GM06990 (cell line): ENCODE results near the gene SIL1.

ENCODE experiments used
- DNase-seq: peaks from one replicate; pipeline ENCODE4 v3.0.0-alpha.2; 2011; ENCODE audit not compliant: insufficient read length; ENCODE audit errors: extremely low read depth
- H3K27me3 ChIP-seq: replicated peaks from 2 replicates; pipeline ENCODE4 v1.6.0; 2011; ENCODE audit warnings: low read length; ENCODE audit not compliant: control insufficient read depth, insufficient read depth
- H3K36me3 ChIP-seq: 2 replicates; pipeline ENCODE4 v1.5.1; 2011; ENCODE audit warnings: low read length; ENCODE audit not compliant: control insufficient read depth, insufficient read depth
- H3K4me3 ChIP-seq: replicated peaks from 2 replicates; pipeline ENCODE4 v1.5.1; 2011; ENCODE audit warnings: low read depth, mild to moderate bottlenecking, control low read depth, low read length
- CTCF ChIP-seq: IDR thresholded peaks from 2 replicates; pipeline ENCODE4 v1.5.1; 2011; ENCODE audit warnings: low read length, control low read depth, mild to moderate bottlenecking, inconsistent platforms; ENCODE audit not compliant: insufficient read depth, poor library complexity, severe bottlenecking

Gene SIL1

GRCh38 chr5:139140591-139141071 is 57.5 kb downstream of the SIL1 start:
- no peak for DNase-seq
- H3K4me3 ChIP-seq, result no peak overlapping the region
- no peak for TF ChIP-seq CTCF
- H3K36me3 ChIP-seq, result no peaks in the 10 kb centered on the region
- no peaks in the 10 kb centered on the region for H3K27me3 ChIP-seq

- TF ChIP-seq CTCF, result no peak
- H3K36me3 ChIP-seq, result no peaks in the 10 kb centered on the region
- H3K4me3 ChIP-seq, result no peak overlapping the region
- DNase-seq, result no peak
- H3K27me3 ChIP-seq, result no peaks in the 10 kb centered on the region
Observed at GRCh38 chr5:139138809-139139208, 59.4 kb downstream of the SIL1 start.

GRCh38 chr5:139138109-139138508 is 60.1 kb downstream of the SIL1 start:
- no peak overlapping the region for H3K4me3 ChIP-seq
- H3K27me3 ChIP-seq, result no peaks in the 10 kb centered on the region
- TF ChIP-seq CTCF, result no peak
- H3K36me3 ChIP-seq, result peaks cover under 1% of the 10 kb centered on the region; the same call in 1 of the 2 replicates
- DNase-seq, result no peak

GRCh38 chr5:139137697-139138096 is 60.5 kb downstream of the SIL1 start:
- H3K27me3 ChIP-seq, result no peaks in the 10 kb centered on the region
- peak; percentile 37 for TF ChIP-seq CTCF
- no peak overlapping the region for H3K4me3 ChIP-seq
- peaks cover 2% of the 10 kb centered on the region; the same call in 1 of the 2 replicates for H3K36me3 ChIP-seq
- no peak for DNase-seq

- H3K36me3 ChIP-seq, result peaks cover 2% of the 10 kb centered on the region; the same call in 1 of the 2 replicates
- no peak for DNase-seq
- TF ChIP-seq CTCF, result no peak
- no peak overlapping the region for H3K4me3 ChIP-seq
- no peaks in the 10 kb centered on the region for H3K27me3 ChIP-seq
Observed at GRCh38 chr5:139134906-139135305, 63.3 kb downstream of the SIL1 start.

GRCh38 chr5:139133282-139133681 is 64.9 kb downstream of the SIL1 start:
- DNase-seq, result no peak
- no peak for TF ChIP-seq CTCF

More at GRCh38 chr5:139133282-139133681, 64.9 kb downstream of the SIL1 start:
- H3K4me3 ChIP-seq, result no peak overlapping the region
- peaks cover 2% of the 10 kb centered on the region; the same call in 1 of the 2 replicates for H3K36me3 ChIP-seq
- H3K27me3 ChIP-seq, result no peaks in the 10 kb centered on the region
